Hematopoietic multipotent progenitor cell treated with erythropoietin and hydrocortisone succinate and interleukin-3 and kit ligand, for 6 days (in vitro differentiated cells): Measurements from ENCODE around the gene OR2A14.
"Not testable (repeated sequence)": the region's sequence is repeated elsewhere in the genome, so short reads cannot be mapped to it uniquely, and the experiment has no call there.

ENCODE experiments used
- DNase-seq: peaks from one replicate; pipeline ENCODE4 v3.0.0-alpha.2; 2015

The OR2A14 gene

GRCh38 chr7:144122876-144123275, at the start of gene OR2A14:
Gene OR2A14, plus strand, starts transcription at chr7:144123176. Its CDS starts 5,937 bp downstream, at chr7:144129113.
- DNase-seq = no peak

DNA sequence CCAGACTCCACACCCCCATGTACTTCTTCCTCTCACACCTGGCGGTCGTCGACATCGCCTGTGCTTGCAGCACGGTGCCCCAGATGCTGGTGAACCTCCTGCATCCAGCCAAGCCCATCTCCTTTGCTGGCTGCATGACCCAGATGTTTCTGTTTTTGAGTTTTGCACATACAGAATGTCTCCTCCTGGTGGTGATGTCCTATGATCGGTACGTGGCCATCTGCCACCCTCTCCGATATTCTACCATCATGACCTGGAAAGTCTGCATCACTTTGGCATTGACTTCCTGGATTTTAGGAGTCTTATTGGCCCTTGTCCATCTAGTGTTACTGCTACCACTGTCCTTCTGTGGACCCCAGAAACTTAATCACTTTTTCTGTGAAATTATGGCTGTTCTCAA, 48.6 kb upstream of the OR2A14 start:
- no peak for DNase-seq

DNA sequence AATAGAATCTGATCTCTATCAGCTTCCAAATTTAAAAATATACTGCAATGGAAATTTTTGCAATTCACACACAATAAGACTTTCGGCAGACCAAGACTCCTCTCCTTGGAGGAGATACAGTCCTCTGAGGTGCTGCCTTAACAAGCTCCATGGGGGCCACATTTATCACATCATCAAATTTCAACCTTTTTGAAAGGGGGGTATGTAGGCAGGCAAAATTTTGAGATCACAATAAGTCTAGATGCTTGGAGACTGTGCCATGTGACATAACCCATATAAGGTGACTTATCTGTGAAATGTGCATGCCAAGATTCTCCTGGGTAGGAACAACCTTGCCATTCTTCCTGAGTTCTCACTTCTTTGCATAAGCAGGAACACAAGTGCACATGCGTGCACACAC, 37.0 kb upstream of the OR2A14 start, which contains the start of gene OR2A12:
TSS of gene OR2A12 (plus strand) at position 301 of the 400 bp plus-strand sequence. CDS start 8,830 bp downstream, outside the sequence.
- DNase-seq = no peak

DNA sequence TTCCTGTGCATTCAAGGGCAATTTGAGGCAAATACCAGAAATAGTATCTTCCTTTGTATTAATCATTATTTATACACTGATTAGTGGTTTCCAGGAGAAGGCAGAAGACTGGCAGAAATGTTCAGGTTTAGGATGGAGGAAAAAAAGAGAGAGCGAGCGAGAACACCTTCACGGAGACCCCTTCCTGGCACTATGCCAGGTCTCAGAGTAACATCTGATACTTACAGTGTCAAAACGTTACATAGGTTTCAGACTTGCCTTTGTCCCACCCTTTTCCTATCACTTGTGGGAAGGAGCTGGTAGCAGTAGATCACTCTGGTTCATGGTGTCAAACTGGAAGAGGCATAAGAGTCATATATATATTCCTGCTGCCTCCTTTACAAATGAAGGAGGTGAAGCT, 36.2 kb upstream of the OR2A14 start:
- no peak for DNase-seq

DNA sequence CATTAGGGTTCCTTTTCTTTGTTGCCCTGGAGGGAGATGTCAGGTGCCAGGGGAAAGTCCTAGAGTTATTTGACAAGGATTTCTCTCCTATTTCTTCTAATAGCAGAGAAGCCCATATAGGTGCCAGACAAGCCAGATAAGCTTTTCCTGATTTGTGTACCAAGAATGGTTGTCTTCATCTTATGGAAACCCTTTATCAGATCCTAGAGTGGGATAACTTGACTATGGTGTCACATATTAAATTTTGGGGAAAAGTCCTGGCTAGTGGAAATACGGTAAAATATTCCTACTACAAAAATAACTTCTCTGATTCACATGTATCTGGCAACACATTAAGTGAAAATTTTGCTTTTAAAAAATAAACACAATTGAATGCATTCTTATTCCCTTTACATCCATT, 35.7 kb upstream of the OR2A14 start:
- DNase-seq = no peak

DNA sequence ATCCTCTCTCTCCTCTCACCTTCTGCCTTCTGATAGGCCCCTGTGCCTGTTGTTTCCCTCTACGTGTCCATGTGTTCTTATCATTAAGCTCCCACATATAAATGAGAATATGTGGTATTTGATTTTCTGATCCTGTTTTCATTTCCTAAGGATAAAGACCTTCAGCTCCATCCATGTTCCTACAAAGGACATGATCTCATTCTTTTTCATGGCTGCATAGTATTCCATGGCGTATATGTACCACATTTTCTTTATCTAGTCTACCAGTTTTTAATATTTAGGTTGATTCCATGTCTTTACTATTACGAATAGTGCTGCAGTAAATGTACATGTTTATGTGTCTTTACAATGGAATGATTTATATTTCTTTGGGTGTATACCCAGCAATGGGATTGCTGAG, 32.3 kb upstream of the OR2A14 start:
- DNase-seq = no peak

DNA sequence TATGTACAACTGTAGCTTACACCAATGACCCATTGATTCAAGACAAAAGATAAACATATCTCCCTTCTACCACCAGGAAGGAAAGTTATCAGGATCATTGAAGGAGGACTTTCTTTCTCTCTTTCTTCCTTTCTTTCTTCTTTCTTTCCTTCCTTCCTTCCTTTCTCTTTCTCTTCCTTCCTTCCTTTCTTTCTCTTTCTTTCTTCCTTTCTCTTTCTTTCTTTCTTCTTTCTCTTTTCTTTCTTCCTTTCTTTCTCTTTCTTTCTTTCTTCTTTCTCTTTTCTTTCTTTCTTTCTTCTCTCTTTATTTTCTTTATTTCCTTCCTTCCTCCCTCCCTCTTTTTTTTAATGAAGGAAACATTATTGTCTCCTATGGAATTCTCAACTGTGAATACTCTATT, 24.2 kb upstream of the OR2A14 start:
- DNase-seq = no peak

DNA sequence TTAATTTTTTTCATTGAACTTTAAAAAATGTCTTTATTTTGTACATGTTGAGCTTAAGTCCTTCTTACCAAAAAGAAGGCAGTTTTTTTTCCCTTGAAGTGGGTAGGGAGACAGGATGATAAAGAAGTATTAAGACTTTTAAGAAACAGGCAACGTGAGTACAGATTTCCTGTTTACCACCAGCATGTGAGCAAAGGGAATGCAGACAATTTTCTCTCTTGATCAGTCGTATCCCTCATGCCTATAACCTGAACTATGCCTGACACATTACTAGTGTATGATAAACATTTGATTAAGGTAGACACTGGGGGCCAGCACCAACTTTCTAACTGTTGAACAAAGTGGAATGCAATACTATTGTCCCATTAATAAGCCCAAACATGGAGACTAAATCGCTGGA, 22.4 kb upstream of the OR2A14 start:
- no peak for DNase-seq

GRCh38 chr7:144102041-144102440, 20.9 kb upstream of the OR2A14 start:
- DNase-seq = no peak

DNA sequence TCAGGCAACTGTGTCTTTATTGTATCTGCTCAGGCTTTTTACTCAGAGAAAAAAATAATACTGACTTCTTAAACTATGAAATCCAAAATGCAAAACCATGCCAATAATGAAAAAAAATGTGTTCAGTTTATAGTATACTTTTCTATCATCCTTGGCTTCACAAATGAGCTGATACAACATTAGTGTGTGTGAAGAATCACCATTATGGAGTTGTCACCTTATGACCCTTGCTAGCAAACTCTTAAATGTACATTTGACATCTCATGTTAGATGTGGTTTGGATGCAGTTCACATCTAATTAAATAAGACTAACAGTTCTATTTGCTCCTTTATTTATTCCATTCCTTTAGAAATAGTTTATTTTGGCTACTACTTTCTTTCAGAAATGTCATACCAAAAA, 17.8 kb upstream of the OR2A14 start:
- no peak for DNase-seq

- no peak for DNase-seq
These were observed 13.7 kb upstream of the OR2A14 start, which contains the start of gene OR2A2 for GRCh38 chr7:144109283-144109682. Gene OR2A2, plus strand, starts transcription at chr7:144109583. Its CDS starts 0 bp downstream, at chr7:144109583.

DNA sequence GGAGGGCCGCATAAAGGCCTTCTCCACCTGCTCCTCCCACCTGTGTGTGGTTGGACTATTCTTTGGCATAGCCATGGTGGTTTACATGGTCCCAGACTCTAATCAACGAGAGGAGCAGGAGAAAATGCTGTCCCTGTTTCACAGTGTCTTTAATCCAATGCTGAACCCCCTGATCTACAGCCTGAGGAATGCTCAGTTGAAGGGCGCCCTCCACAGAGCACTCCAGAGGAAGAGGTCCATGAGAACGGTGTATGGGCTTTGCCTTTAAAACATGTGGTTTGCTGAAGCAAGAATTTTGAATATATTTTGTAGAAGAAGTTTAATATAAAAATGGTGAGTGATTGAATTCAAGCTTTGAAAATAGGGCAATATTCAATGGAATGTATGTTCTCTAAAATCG, 12.7 kb upstream of the OR2A14 start:
- DNase-seq = no peak

DNA sequence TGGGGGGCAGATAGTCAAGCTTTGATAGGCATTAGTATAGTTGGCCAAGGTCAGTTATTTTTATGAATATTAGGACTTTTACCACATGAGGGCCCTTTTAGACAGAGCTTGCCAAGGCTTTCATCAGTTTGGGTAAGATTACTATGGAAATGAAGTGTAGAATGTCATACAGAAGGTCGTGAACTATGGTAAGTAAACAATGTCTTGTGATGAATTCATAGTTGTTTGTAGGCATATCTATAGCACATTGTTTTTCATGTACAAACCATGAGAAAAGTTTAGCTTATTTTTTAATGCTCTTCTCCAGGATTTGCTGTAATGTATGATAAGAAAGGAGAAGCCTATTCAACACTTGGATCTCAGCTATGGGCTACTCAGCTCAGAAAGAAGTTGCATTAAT, 9.3 kb upstream of the OR2A14 start:
- no peak for DNase-seq

GRCh38 chr7:144118341-144118740, 4.6 kb upstream of the OR2A14 start:
- no peak for DNase-seq

DNA sequence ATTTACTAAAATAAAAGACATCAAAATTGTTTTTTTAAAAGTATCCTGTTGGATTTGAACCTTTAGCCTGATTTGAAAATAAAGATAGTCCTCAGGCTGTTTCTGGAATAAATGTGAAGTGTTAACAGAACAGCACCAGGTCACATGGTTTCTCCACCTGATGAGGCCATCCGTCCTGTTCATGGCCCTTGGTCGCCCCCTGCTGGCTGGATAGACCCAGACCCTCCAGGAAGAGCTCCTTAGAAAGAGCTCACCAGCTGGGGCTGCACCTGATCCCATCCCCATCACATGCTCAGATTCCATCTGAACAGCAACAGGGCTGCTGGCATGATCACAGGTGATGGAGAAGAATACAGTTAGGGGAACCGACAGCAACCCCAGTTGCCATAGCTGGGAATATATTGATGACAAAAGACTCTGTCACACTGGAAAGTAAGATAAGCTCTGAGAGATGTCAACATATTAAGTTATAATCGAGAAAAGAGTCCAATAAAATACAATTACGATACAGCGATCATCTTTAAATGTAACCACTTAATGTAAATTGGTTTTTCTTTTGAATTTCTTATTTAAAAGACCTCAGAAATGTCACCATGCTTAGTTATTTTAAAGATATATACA, 4.8 kb downstream of the OR2A14 start:
- peak; percentile 92 for DNase-seq

DNA sequence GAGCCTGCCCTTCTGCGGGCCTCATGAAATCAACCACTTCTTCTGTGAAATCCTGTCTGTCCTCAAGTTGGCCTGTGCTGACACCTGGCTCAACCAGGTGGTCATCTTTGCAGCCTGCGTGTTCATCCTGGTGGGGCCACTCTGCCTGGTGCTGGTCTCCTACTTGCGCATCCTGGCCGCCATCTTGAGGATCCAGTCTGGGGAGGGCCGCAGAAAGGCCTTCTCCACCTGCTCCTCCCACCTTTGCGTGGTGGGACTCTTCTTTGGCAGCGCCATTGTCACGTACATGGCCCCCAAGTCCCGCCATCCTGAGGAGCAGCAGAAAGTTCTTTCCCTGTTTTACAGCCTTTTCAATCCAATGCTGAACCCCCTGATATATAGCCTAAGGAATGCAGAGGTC, 6.6 kb downstream of the OR2A14 start:
- not testable (repeated sequence) for DNase-seq

DNA sequence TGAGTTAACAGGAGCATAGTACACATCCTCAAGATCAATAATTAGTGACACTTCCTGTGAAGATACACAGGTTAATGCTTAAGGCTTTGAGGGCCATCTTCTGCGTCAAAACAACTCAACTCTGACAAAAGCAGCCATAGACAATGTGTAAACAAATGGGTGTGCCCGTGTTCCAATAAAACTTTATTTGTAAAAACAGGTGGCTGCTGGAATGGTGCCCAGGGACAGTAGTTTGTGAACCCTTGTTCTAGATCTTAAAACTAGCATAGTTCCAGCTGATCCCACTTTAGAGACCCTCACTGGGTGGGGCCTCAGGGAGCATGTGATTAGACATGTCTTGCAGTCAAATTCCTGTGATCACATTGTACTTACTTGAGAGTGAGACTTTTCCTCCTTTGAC, 7.8 kb downstream of the OR2A14 start:
- DNase-seq = no peak

DNA sequence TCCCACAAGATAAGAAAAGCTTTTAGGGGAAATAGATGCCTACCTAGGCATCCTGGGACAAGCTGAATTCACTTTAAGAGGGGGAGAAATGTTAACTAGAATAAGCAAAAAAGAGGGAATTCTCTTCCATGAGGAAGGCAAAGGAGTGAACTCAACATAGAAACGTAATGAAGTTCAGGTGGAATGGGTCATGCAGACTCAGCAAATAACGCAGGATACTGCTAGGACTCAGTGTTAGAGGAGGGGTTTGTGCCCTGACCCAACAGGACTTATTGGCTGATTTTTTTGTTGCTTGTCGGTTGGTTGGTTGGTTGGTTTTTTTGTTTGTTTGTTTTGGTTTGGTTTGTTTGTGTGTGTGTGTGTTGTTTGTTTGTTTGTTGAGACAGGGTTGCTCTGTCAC, 9.3 kb downstream of the OR2A14 start:
- DNase-seq = no peak

- DNase-seq = no peak
These were observed 10.3 kb downstream of the OR2A14 start for GRCh38 chr7:144133307-144133706.

DNA sequence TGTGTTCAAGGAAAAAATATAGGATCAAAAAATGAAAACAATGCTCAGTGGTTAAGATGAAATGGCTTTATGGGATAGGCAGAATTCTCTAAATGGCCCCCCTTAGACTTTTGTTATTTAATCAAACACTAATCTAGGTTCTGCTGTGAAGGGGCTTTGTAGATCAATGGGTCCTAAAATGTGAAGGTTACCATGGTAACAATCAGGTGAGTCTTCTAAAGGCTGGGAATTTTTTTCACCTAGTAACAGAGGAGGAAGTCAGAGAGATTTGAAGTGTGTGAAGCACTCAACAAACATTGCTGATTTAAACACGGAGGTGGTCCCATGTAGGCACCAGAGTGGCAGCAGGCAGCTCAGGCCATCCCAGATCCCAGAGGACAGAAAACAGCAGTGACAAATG, 11.1 kb downstream of the OR2A14 start:
- no peak for DNase-seq

DNA sequence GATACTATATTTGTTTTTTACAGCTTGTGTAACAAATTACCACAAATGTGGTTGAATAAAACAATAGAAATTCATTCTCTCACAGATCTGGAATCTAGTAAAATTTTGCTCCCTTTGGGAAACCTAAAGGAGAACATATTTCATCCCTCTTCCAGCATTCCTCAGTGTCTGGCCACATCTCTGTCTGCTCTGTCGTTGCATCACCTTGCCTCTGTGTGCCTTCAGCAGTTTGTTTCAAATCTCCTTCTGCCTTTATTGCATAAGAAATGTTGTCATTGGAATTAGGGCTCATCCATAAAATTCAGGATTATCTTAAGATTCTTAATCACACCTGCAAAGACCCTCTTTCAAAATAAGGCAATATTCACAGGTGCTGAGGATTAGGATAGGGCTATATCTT, 14.5 kb downstream of the OR2A14 start:
- DNase-seq = no peak

DNA sequence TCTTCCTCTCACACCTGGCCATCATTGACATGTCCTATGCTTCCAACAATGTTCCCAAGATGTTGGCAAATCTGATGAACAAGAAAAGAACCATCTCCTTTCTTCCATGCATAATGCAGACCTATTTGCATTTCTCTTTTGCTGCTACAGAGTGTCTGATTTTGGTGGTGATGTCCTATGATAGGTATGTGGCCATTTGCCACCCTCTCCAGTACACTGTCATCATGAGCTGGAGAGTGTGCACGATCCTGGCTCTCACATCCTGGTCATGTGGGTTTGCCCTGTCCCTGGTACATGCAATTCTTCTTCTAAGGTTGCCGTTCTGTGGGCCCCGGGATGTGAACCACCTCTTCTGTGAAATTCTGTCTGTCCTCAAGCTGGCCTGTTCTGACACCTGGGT, 19.2 kb downstream of the OR2A14 start:
- DNase-seq = no peak

DNA sequence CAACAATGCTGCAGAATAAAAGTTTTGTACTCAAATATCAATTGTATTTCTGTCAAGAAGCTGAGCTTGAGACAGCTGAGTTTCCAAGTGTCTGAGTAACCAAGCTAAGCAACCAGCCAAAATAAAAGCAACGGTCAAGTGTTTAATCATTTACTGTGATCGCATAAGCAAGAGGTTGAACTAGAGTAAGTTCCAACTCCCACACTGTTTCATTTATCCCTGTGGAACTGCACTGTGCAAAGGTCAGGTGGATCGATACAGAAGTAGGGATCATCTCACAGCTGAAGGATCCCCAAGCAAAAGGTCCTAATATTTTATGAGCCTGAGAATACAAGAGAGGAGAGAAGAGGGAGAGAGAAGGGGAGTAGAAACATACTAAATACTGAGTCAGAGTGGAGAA, 21.4 kb downstream of the OR2A14 start:
- DNase-seq = no peak

GRCh38 chr7:144148224-144148827, 25.4 kb downstream of the OR2A14 start:
- no peak for DNase-seq

GRCh38 chr7:144158861-144159260, 35.9 kb downstream of the OR2A14 start:
- no peak for DNase-seq
